ENCODE results near the gene MS4A15. TPM values are rescaled to one million over a fixed set of nuclear protein-coding genes. Genes with fewer than 3 reads are reported as not detected.

MS4A15 gene
- polyA plus RNA-seq, 2 donors = not detected

DNA sequence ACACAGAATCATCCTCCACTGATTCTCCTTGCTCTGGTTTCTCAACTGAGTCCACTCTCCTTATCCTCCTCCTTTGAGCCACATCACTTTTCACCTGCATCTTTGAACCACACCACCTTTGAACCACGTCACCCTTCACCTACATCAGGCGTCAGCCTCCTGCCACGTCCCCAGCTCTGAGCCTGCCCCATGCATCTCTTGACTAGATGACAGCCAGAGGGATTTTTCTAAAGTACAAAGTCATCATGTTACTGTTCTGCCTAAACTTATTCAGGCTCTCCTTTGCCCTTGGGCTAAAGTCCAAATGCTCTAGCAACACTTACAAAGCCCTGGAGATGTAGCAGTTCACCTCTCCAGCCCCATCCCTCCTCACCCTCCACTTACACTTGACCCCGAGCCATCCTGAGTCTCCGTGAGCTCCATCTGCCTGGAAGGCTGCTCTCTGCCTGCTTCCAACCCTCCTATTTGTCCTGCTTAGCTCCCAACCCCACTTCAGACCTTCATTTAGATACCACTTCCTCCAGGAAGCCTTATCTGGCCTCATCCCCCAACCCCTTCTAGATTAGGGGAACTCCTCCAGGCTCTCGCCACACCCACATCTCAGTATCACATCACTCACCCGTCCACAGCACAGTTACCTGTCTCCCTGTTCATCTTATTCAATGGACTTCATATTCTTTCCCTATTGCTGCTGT, 24.8 kb downstream of the MS4A15 start:
- Histone ChIP-seq H3K27me3 (ENCODE audit: control insufficient read depth in 1 of 2, insufficient read depth in 2 of 2, low read length in 2 of 2) (no peaks in the 10 kb centered on the region), H3K4me3 (ENCODE audit: low read depth in 1 of 2, low read length in 2 of 2) (no peak overlapping the region), H3K27ac (ENCODE audit: low read depth in 2 of 2, low read length in 1 of 2) (no peak overlapping the region), H3K36me3 (ENCODE audit: control insufficient read depth in 2 of 2, insufficient read depth in 2 of 2, low read length in 1 of 2) (no peaks in the 10 kb centered on the region), H3K9me3 (ENCODE audit: control insufficient read depth in 2 of 2, insufficient read depth in 1 of 2, low read depth in 1 of 2, low read length in 1 of 2) (no peaks in the 10 kb centered on the region), H3K4me1 (ENCODE audit: control insufficient read depth in 2 of 2, insufficient read depth in 2 of 2, low read length in 1 of 2) (no peaks in the 10 kb centered on the region)
- WGBS, 2 donors = 71 to 73% methylated on average over 7 of the region's 7 CpGs

DNA sequence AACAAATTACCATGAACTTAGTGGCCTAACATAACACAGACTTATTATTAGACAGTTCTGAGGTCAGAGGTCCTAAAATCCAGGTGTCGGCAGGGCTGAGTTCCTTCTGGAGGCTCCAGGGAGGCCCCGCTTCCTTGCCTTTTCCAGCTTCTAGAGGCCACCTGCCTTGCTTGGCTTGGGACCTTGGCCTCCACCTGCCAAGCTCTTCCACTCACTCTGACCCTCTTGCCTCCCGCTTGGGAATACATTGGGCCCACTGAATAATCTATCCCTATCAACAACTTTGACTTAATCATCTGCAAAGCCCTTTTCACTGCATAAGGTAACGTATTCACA, 25.3 kb downstream of the MS4A15 start:
- Histone ChIP-seq H3K27me3 (ENCODE audit: control insufficient read depth in 1 of 2, insufficient read depth in 2 of 2, low read length in 2 of 2) (no peaks in the 10 kb centered on the region), H3K4me1 (ENCODE audit: control insufficient read depth in 2 of 2, insufficient read depth in 2 of 2, low read length in 1 of 2) (no peaks in the 10 kb centered on the region), H3K9me3 (ENCODE audit: control insufficient read depth in 2 of 2, insufficient read depth in 1 of 2, low read depth in 1 of 2, low read length in 1 of 2) (no peaks in the 10 kb centered on the region), H3K4me3 (ENCODE audit: low read depth in 1 of 2, low read length in 2 of 2) (no peak overlapping the region), H3K36me3 (ENCODE audit: control insufficient read depth in 2 of 2, insufficient read depth in 2 of 2, low read length in 1 of 2) (no peaks in the 10 kb centered on the region), H3K27ac (ENCODE audit: low read depth in 2 of 2, low read length in 1 of 2) (no peak overlapping the region)
- WGBS, 2 donors = 90 to 95% methylated on average over 4 of the region's 4 CpGs

DNA sequence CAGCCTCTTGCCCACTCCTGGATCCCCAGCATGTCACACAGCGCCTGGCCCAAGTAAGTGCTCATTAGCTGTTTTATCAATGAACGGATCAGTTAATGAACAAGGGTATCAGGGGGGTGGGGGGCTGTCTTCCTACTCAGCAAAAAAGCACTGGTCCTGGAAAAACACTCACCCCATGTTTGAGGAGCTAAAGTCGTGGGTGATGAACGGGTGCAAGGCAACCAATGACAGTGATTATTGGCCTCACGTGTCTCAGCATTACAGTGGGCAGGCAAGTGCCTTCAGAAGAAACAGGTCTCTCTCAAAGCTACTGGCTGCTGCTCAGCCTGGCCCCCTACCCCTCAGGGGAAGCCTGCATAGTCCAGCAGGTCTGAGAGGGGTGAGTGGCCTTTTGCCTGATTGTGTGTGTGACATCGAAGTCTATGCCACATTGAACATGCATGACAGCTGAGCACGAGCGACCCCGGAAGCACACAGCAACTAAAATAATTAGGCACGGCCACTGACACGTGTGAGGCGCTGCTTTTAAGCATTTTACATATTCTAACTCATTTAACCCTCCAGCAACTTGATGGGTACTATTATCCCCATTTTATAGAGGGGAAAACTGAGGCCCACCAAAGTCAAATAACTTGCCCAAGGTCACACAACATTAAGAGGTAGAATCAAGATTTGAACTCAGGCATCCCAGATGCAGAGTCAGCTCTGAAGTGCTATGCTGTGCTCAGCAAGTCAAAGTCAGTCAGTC, 25.9 kb downstream of the MS4A15 start:
- Histone ChIP-seq H3K4me3 (ENCODE audit: low read depth in 1 of 2, low read length in 2 of 2) (no peak overlapping the region), H3K36me3 (ENCODE audit: control insufficient read depth in 2 of 2, insufficient read depth in 2 of 2, low read length in 1 of 2) (no peaks in the 10 kb centered on the region), H3K4me1 (ENCODE audit: control insufficient read depth in 2 of 2, insufficient read depth in 2 of 2, low read length in 1 of 2) (no peaks in the 10 kb centered on the region), H3K27ac (ENCODE audit: low read depth in 2 of 2, low read length in 1 of 2) (no peak overlapping the region), H3K9me3 (ENCODE audit: control insufficient read depth in 2 of 2, insufficient read depth in 1 of 2, low read depth in 1 of 2, low read length in 1 of 2) (no peaks in the 10 kb centered on the region), H3K27me3 (ENCODE audit: control insufficient read depth in 1 of 2, insufficient read depth in 2 of 2, low read length in 2 of 2) (no peaks in the 10 kb centered on the region)
- 85 to 87% methylated on average over 12 of the region's 12 CpGs for WGBS, 2 donors

DNA sequence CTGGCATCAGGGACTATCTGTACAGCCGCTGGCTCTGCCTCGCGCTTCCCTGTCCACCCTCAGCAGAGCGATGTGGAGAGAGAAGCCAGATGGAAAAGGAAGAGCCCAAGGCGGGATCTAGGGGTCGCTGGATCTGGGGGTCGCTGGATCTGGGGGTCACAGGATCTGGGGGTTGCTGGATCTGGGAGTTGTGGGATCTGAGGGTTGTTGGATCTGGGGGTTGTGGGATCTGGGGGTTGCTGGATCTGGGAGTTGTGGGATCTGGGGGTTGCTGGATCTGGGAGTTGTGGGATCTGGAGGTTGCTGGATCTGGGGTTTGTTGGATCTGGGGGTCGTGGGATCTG, 26.4 kb downstream of the MS4A15 start:
- no peak overlapping the region for H3K4me3 ChIP-seq (ENCODE audit: low read depth in 1 of 2, low read length in 2 of 2)
- H3K36me3 ChIP-seq (ENCODE audit: control insufficient read depth in 2 of 2, insufficient read depth in 2 of 2, low read length in 1 of 2) = no peaks in the 10 kb centered on the region
- 93 to 94% methylated on average over 8 of the region's 8 CpGs for WGBS, 2 donors
- no peak overlapping the region for H3K27ac ChIP-seq (ENCODE audit: low read depth in 2 of 2, low read length in 1 of 2)
- no peaks in the 10 kb centered on the region for H3K9me3 ChIP-seq (ENCODE audit: control insufficient read depth in 2 of 2, insufficient read depth in 1 of 2, low read depth in 1 of 2, low read length in 1 of 2)
- H3K4me1 ChIP-seq (ENCODE audit: control insufficient read depth in 2 of 2, insufficient read depth in 2 of 2, low read length in 1 of 2) = no peaks in the 10 kb centered on the region
- no peaks in the 10 kb centered on the region for H3K27me3 ChIP-seq (ENCODE audit: control insufficient read depth in 1 of 2, insufficient read depth in 2 of 2, low read length in 2 of 2)

DNA sequence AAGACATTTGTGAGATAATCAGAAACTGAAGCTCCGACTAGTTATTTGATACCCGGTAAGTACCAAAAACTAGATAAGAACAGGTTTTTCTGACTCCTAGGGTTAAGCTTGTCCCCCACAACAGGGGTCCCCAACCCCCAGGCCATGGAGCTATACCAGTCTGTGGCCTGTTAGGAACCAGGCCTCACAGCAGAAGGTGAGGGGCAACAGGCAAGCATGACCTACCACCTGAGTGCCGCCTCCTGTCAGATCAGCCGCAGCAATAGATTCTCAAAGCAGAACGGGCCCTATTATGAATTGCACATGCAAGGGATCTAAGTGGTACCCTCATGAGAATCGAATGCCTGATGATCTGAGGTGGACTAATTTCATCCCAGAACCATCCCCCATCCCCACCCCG, 27.2 kb downstream of the MS4A15 start:
- 86 to 90% methylated on average over 7 of the region's 7 CpGs for WGBS, 2 donors
- no peak overlapping the region for H3K27ac ChIP-seq (ENCODE audit: low read depth in 2 of 2, low read length in 1 of 2)
- no peaks in the 10 kb centered on the region for H3K9me3 ChIP-seq (ENCODE audit: control insufficient read depth in 2 of 2, insufficient read depth in 1 of 2, low read depth in 1 of 2, low read length in 1 of 2)
- H3K27me3 ChIP-seq (ENCODE audit: control insufficient read depth in 1 of 2, insufficient read depth in 2 of 2, low read length in 2 of 2) = no peaks in the 10 kb centered on the region
- H3K36me3 ChIP-seq (ENCODE audit: control insufficient read depth in 2 of 2, insufficient read depth in 2 of 2, low read length in 1 of 2) = no peaks in the 10 kb centered on the region
- H3K4me3 ChIP-seq (ENCODE audit: low read depth in 1 of 2, low read length in 2 of 2) = no peak overlapping the region
- H3K4me1 ChIP-seq (ENCODE audit: control insufficient read depth in 2 of 2, insufficient read depth in 2 of 2, low read length in 1 of 2) = no peaks in the 10 kb centered on the region

DNA sequence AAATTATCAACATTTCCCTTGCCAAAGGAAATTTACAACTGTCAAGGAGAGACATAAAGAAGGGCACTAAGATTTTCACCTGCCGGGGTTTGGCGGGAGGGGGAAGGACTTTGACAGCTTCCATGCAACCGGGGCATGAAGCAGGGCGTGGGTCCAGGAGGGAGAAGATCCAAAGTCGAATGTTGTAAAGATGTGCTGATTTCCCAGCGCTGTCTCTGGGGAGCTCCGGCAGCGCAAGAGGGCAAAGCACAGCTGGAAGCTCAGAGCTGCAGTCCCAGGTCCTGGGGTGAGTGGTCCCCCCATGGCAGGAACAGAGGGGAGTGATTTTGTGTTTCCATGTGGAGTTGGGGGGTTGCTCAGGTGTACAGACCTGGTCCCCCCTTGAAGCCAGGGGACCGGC, 28.5 kb downstream of the MS4A15 start, which contains the start of gene MS4A10:
Gene MS4A10, plus strand, starts transcription at position 198 of the 400 bp plus-strand sequence. CDS start 5,003 bp downstream, outside the sequence.
- WGBS, 2 donors = 60 to 62% methylated on average over 9 of the region's 9 CpGs
- no peaks in the 10 kb centered on the region for H3K4me1 ChIP-seq (ENCODE audit: control insufficient read depth in 2 of 2, insufficient read depth in 2 of 2, low read length in 1 of 2)
- H3K4me3 ChIP-seq (ENCODE audit: low read depth in 1 of 2, low read length in 2 of 2) = no peak within 1 kb of the TSS
- H3K27me3 ChIP-seq (ENCODE audit: control insufficient read depth in 1 of 2, insufficient read depth in 2 of 2, low read length in 2 of 2) = no peaks in the 10 kb centered on the region
- no peaks in the 10 kb centered on the region for H3K9me3 ChIP-seq (ENCODE audit: control insufficient read depth in 2 of 2, insufficient read depth in 1 of 2, low read depth in 1 of 2, low read length in 1 of 2)
- no peaks in the 10 kb centered on the region for H3K36me3 ChIP-seq (ENCODE audit: control insufficient read depth in 2 of 2, insufficient read depth in 2 of 2, low read length in 1 of 2)
- no peak within 1 kb of the TSS for H3K27ac ChIP-seq (ENCODE audit: low read depth in 2 of 2, low read length in 1 of 2)

DNA sequence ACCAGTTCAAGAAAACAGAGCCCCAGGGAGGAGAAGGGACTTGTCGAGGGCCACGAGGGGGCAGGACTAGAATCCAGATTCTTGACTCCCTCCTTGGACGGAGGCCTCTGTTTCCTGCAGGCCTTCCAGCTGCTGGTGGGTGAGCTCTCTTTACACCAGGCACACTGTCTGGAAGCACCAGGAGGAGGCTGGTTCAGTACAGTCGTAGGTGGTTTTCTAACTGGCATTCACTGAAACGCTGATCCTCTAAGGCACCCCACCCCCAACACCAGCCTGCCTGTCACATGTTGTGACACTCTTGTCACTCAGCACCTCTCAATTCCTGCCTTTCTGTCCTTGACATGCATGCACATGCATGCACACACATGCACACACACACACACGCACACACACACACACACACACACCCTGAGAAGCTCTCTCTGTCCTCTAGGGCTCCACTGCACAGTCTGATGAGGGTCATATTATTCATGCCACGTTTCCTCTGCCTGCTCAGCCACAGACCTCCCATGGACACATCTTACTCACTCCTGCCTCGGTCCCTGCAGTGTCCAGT, 29.2 kb downstream of the MS4A15 start:
- 49 to 56% methylated on average over 8 of the region's 8 CpGs for WGBS, 2 donors
- no peak overlapping the region for H3K4me3 ChIP-seq (ENCODE audit: low read depth in 1 of 2, low read length in 2 of 2)
- H3K27ac ChIP-seq (ENCODE audit: low read depth in 2 of 2, low read length in 1 of 2) = no peak overlapping the region

DNA sequence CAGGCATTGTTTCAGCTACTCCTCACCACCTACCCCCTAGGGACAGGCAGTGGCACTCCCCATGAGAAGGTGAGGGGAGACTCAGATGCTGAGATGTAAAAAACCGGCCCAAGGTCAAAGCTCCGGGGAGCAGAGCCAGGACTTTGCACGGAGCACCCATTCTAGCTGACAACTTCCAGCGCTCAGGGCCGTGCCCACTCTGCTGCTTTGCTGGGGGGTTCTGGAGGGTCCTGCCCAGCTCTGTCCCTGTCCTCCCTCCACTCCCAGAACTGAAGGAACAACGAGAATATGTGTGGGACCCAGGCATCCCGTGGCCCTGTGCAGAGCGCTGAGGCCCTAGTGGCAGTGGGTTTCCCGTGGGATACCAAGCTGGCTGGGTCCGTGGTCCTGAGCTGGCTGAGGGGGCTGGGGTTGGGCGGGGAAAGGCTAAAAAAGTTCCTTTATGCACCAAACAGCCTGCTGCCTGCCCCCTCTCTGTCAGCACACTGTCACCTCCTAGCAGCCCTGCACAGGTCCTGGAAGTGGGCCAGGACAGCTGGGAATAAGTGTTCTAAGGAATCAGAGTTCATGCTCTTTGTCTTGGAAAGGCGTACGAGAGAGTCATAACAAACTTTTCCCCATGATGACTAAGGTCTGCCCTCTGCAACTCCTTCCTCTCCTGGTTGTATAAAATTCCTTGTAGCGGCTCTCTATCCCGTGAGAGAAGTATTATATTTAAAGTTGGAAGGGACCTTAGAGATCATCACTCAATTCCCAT, 30.3 kb downstream of the MS4A15 start:
- Histone ChIP-seq H3K36me3 (ENCODE audit: control insufficient read depth in 2 of 2, insufficient read depth in 2 of 2, low read length in 1 of 2) (no peaks in the 10 kb centered on the region), H3K27ac (ENCODE audit: low read depth in 2 of 2, low read length in 1 of 2) (no peak overlapping the region), H3K27me3 (ENCODE audit: control insufficient read depth in 1 of 2, insufficient read depth in 2 of 2, low read length in 2 of 2) (no peaks in the 10 kb centered on the region), H3K4me1 (ENCODE audit: control insufficient read depth in 2 of 2, insufficient read depth in 2 of 2, low read length in 1 of 2) (no peaks in the 10 kb centered on the region), H3K9me3 (ENCODE audit: control insufficient read depth in 2 of 2, insufficient read depth in 1 of 2, low read depth in 1 of 2, low read length in 1 of 2) (no peaks in the 10 kb centered on the region), H3K4me3 (ENCODE audit: low read depth in 1 of 2, low read length in 2 of 2) (no peak overlapping the region)
- WGBS, 2 donors = 57 to 64% methylated on average over 15 of the region's 15 CpGs

More for the DNA sequence above, 29.2 kb downstream of the MS4A15 start:
- Histone ChIP-seq H3K4me1 (ENCODE audit: control insufficient read depth in 2 of 2, insufficient read depth in 2 of 2, low read length in 1 of 2) (no peaks in the 10 kb centered on the region), H3K9me3 (ENCODE audit: control insufficient read depth in 2 of 2, insufficient read depth in 1 of 2, low read depth in 1 of 2, low read length in 1 of 2) (no peaks in the 10 kb centered on the region), H3K36me3 (ENCODE audit: control insufficient read depth in 2 of 2, insufficient read depth in 2 of 2, low read length in 1 of 2) (no peaks in the 10 kb centered on the region), H3K27me3 (ENCODE audit: control insufficient read depth in 1 of 2, insufficient read depth in 2 of 2, low read length in 2 of 2) (no peaks in the 10 kb centered on the region)

DNA sequence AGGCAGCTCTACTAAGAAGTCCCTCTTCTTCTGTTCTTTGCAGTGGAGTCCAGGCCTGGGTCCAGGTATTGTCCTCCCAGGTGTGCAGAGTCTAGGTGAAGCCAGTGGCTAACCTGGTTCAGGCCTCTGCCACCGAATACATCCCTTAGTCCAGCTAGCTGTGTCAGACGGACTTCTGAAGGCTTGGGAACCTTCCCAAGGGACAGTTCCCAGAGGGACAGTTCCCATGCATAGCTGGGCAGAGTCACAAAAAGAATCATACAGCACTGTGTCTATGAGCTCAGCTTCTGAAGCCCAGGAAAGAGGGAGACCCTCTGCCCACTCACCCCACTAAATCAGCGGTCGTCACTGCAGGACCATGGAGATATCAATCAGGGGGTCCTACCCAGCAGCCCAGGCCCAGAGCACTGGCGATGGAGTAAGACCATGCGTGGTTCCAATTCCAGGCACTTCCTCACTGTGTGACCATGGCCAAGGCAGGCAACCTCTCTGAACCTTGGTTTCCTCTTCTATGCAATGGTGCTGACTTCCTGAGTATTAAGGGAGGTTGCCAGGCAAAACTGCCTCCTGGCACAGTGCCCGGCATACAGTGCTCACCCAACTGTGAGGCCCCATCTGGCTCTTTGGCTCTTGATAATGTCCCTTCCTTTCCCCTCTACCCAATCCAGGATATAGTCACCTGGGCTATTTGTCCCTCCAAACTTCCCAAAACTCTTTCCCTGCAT, 31.9 kb downstream of the MS4A15 start:
- Histone ChIP-seq H3K4me3 (ENCODE audit: low read depth in 1 of 2, low read length in 2 of 2) (no peak overlapping the region), H3K36me3 (ENCODE audit: control insufficient read depth in 2 of 2, insufficient read depth in 2 of 2, low read length in 1 of 2) (no peaks in the 10 kb centered on the region), H3K27me3 (ENCODE audit: control insufficient read depth in 1 of 2, insufficient read depth in 2 of 2, low read length in 2 of 2) (no peaks in the 10 kb centered on the region), H3K4me1 (ENCODE audit: control insufficient read depth in 2 of 2, insufficient read depth in 2 of 2, low read length in 1 of 2) (no peaks in the 10 kb centered on the region), H3K27ac (ENCODE audit: low read depth in 2 of 2, low read length in 1 of 2) (no peak overlapping the region), H3K9me3 (ENCODE audit: control insufficient read depth in 2 of 2, insufficient read depth in 1 of 2, low read depth in 1 of 2, low read length in 1 of 2) (no peaks in the 10 kb centered on the region)
- 71 to 88% methylated on average over 7 of the region's 7 CpGs for WGBS, 2 donors

All from esophagus (tissue), 2 donors.